NCI-H1694 treated with DMSO at 0.1 percent for 48 hours (cell line): ENCODE data around the gene SERPING1.
"Not testable (repeated sequence)": the region's sequence is repeated elsewhere in the genome, so short reads cannot be mapped to it uniquely, and the experiment has no call there.

Source experiments
- DNase-seq: peaks from one replicate; lab custom pipeline; 2025; lab: John Stamatoyannopoulos, UW

SERPING1 gene

GRCh38 chr11:57638005-57638781 is 40.7 kb downstream of the SERPING1 start:
- peak; percentile 77 for DNase-seq

DNA sequence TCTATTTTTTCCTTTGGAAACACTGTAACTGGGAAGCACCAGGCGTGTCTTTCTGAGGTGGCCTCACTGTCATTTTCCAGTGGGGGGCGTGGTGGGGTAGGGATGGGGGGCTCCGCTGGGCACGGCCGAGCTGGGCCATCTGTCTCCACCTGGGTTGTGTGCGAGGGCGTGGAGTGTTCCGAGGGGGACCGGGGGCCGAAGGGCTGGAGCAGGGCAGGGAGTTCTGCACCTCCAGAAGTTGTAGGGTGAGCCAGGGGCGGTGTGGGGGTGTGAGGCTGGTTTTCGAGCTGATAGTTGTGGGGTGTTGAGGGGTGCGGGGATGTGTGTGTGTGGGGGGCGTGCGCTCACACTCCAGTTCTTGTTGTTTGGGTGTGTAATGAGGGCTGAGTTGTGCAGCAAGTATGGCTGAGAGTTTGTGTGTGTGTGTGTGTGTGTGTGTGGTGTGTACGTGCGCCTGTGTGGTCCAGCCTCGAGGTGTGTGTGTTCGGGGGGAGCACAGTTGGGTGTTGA is 41.4 kb downstream of the SERPING1 start:
- DNase-seq: no peak

GRCh38 chr11:57639321-57640067 is 42.0 kb downstream of the SERPING1 start:
- DNase-seq: no peak

- no peak for DNase-seq
Observed at GRCh38 chr11:57640068-57640800, 42.7 kb downstream of the SERPING1 start.

GRCh38 chr11:57641011-57641807 is 43.7 kb downstream of the SERPING1 start:
- DNase-seq: no peak

DNA sequence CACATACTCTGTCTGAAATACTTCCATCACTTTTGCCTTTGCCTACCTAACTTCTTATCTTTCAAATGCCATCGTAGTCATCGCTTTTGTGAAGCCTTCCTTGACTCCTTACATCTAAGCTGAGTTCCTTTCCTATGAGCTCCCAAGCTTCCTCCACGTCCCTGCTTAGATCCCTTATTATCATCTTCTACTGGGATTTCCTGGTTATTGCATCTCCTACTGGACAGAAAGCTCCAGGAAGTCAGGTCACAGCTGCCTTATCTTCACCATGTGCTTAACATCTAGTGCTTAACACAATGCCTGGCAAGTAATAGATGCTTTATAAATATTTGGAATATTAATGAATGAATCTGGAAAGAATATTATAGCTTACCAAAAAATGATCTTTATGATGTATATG is 46.3 kb downstream of the SERPING1 start:
- DNase-seq: no peak

DNA sequence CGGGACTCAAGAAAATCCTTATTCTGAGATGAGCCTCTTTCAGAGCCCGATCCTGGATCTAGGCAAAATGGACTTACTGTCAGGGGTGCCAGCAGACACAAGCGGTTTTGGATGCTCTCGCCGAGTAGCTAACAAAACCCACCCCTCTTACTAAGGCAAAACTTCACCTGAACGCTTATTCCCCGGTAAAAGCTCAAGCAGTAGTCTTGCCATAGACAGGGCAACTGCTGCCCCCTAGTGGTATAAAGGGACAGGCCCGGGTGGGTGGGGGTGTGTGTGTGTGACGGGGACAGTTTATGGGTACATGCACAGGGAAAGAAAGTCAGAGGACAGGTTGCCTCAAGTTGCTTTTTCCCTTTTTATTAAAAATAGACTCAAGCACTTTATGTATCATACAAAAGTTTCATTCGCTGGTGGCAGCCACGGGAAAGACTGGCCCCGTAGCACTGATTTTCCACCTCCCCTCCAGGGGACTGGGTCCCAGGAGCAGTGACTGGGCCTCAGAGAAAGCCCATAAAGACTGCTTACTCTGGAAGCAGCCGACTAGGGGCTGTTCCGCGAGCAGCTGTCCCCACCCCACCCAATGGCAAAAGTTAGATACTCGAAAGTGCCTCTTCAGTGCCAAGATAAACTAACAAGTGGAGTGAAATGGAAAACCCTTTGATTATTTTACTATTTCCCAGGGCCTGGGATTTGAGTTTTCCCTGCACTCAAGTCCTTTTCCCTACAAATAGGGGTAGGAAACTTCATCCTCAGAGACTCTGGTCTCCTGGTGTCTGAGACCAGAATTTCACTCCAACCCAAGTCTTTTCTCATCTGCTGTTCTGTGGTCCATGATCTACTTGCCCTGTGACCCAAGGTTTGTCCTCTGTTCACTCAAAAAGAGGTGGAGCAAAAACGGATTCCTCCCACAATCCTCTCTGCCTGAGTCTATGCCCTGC is 47.5 kb downstream of the SERPING1 start:
- DNase-seq: peak; percentile 33

GRCh38 chr11:57645689-57646085 is 48.2 kb downstream of the SERPING1 start:
- DNase-seq: no peak

- DNase-seq: no peak
Observed at GRCh38 chr11:57646194-57646798, 48.8 kb downstream of the SERPING1 start.

DNA sequence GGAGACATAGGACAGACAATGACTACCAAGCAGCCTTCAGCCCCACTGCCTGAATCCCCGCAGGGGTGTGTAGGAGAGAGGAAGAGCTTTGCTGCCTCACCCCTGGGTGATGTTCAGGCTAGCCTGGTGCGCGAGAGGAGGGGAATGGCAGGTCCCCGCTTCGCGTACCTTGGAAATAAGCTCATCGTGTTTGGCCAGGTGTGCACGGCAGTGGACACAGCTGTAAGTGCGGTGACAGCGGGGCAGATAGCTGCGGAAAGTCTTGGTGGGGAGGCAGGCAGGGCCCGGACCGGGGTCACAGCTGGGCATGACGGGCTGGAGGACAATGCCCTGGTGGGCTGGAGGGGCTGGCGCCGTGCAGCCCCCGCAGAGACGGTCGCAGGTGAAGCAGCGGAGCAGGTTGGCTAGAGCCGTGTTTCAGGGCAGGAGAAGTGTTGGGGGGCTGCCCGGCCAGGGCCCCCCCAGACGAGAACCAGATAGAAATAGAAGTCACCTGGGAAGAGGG is 49.4 kb downstream of the SERPING1 start:
- no peak for DNase-seq

- DNase-seq: no peak
Observed at GRCh38 chr11:57647372-57647771, 49.9 kb downstream of the SERPING1 start.

DNA sequence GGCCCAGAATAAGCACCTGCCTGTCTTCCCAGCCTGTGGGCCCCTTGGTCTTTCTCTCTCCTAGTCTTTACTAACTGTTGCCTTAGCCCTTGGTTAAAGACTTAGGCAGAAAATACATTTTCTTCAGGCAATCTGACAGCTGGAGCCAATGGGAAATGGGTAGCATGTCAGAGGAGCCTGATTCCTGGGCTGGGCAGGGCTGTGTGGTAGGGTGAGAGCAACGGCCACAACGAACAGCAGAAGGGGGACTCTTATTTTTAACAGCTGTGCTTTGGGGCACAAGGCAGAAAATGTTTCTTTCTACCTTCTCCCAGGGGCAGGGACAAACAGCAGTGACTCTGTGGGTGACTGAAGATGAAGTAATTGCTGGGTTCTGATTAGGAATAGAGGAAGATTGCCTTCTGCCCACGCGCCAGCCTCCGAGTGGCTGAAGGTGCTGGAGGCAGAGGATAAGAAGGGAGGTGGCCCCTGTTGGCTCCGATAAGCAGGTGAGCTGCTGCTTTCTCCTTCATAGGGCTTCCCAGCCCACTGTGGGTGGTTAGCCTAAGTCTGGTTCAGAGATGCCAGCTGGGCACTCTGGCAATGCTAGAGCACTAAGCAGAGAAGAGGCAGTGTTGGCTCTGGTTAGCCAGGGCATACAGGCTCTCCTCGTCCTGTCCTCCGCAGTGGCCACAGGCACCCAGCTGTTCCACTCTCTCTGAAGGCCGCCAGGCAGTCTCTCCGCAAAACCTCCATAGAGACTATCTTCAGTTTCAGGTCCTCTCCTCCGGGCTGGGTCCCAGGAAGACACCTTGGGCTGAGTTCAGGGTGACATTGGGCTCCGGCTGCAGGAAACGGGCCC is 50.7 kb downstream of the SERPING1 start:
- no peak for DNase-seq

- no peak for DNase-seq
Observed at GRCh38 chr11:57648801-57649735, 51.6 kb downstream of the SERPING1 start.

- DNase-seq: no peak
Observed at GRCh38 chr11:57649826-57650738, 52.6 kb downstream of the SERPING1 start, which contains the start of gene YPEL4. Gene YPEL4 (minus strand): TSS chr11:57649912. CDS start chr11:57647107, 2,805 bp downstream.

DNA sequence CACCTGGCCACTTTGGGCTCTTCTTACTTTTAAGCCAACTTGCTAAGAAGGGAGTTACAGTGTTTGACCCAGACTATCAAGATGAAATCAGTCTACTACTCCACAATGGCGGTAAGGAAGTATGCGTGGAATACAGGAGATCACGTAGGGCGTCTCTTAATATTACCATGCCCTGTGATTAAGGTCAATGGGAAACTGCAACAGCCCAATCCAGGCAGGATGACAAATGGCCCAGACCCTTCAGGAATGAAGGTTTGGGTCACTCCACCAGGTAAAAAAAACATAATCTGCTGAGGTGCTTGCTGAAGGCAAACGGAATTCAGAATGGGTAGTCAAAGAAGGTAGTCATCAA is 53.2 kb downstream of the SERPING1 start:
- DNase-seq: no peak

GRCh38 chr11:57651408-57651807 is 53.9 kb downstream of the SERPING1 start:
- no peak for DNase-seq

- not testable (repeated sequence) for DNase-seq
Observed at GRCh38 chr11:57652230-57652629, 54.7 kb downstream of the SERPING1 start.
